RWPE2 (cell line): ENCODE data around the gene ZNRF3.

Source experiments
- ATAC-seq: fragments of 200-7000 bp; cut with Tn5 transposase; 3 replicates; pipeline ENCODE4 v1.9.1; 2021; ENCODE audit warnings: low read depth
- DNase-seq: peaks from one replicate; pipeline ENCODE4 v3.0.0-alpha.2; 2020; ENCODE audit warnings: low spot score
- H3K27ac ChIP-seq: fragments of 450-650 bp; 2 replicates; pipeline ENCODE4 v1.5.1; 2017; ENCODE audit warnings: mild to moderate bottlenecking; ENCODE audit not compliant: poor library complexity, severe bottlenecking
- H3K27me3 ChIP-seq: fragments of 250-450 bp; sonication (Bioruptor Pico); 2 replicates; pipeline ENCODE4 v1.5.1; 2021; ENCODE audit warnings: mild to moderate bottlenecking, moderate library complexity; ENCODE audit not compliant: insufficient read depth, poor library complexity, severe bottlenecking
- H3K36me3 ChIP-seq: fragments of 250-450 bp; sonication (Bioruptor Pico); 2 replicates; pipeline ENCODE4 v1.5.1; 2020; ENCODE audit warnings: low read depth, mild to moderate bottlenecking, moderate library complexity
- H3K4me1 ChIP-seq: fragments of 250-450 bp; sonication (Bioruptor Pico); 2 replicates; pipeline ENCODE4 v1.5.1; 2021; ENCODE audit warnings: mild to moderate bottlenecking, moderate library complexity; ENCODE audit not compliant: insufficient read depth, poor library complexity, severe bottlenecking
- H3K4me3 ChIP-seq: fragments of 250-450 bp; sonication (Bioruptor Pico); 2 replicates; pipeline ENCODE4 v1.5.1; 2021; ENCODE audit warnings: mild to moderate bottlenecking, moderate library complexity; ENCODE audit not compliant: severe bottlenecking
- H3K9me3 ChIP-seq: fragments of 250-450 bp; sonication (Bioruptor Pico); 2 replicates; pipeline ENCODE4 v1.5.1; 2021; ENCODE audit warnings: mild to moderate bottlenecking, moderate library complexity; ENCODE audit not compliant: severe bottlenecking
- TF ChIP-seq, protein P1 (sequence below): fragments of 450-650 bp; IDR thresholded peaks from one replicate; pipeline ENCODE4 v1.5.1; 2017; ENCODE audit warnings: mild to moderate bottlenecking, moderate library complexity; ENCODE audit not compliant: poor library complexity, severe bottlenecking

Gene ZNRF3

DNA sequence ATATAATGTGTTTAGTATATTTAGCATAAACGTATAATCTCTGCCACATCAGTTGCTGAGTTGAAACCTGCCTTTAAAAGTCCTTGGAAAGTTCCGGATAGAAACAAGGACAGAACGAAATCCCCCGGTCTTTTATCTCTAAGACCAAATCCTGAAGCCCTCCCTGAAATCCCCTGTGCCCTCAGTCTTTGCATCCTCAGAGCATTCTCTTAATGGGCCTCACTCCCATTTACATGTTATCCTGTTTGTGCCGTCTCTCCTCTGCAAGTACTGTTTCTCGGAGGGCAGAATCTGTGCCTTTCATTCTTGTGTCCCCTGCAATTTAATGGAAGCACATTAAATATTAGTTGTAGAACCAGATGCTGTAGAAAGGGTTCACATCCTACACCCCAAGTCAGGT, 56.0 kb downstream of the ZNRF3 start:
- Histone ChIP-seq H3K4me1 (no peaks in the 10 kb centered on the region), H3K36me3 (no peaks in the 10 kb centered on the region), H3K9me3 (no peaks in the 10 kb centered on the region), H3K27ac (no peak overlapping the region), H3K4me3 (no peak overlapping the region), H3K27me3 (no peaks in the 10 kb centered on the region)
- TF ChIP-seq, protein P1, sequence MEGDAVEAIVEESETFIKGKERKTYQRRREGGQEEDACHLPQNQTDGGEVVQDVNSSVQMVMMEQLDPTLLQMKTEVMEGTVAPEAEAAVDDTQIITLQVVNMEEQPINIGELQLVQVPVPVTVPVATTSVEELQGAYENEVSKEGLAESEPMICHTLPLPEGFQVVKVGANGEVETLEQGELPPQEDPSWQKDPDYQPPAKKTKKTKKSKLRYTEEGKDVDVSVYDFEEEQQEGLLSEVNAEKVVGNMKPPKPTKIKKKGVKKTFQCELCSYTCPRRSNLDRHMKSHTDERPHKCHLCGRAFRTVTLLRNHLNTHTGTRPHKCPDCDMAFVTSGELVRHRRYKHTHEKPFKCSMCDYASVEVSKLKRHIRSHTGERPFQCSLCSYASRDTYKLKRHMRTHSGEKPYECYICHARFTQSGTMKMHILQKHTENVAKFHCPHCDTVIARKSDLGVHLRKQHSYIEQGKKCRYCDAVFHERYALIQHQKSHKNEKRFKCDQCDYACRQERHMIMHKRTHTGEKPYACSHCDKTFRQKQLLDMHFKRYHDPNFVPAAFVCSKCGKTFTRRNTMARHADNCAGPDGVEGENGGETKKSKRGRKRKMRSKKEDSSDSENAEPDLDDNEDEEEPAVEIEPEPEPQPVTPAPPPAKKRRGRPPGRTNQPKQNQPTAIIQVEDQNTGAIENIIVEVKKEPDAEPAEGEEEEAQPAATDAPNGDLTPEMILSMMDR, result no peak
- DNase-seq, result no peak
- no peak for ATAC-seq

DNA sequence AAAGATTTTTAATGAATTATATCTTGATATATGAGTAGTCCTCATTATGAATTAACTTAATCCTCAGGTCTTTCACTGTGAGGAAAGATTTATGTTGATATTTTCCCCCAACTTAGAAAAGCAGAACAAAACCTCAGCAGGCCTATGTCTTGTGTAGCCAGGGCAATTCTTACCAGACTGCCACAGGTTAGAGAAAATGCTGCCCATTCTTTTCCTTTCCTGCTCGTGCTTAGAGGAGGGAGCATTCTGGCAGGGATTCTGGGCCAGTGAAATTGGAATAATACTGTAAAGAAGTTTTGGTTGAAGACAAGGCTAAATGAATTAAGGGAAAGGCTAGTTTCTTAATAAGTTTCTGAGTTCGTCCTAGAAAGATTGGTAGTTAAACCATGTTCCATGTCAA, 56.6 kb downstream of the ZNRF3 start:
- ATAC-seq (no peak), DNase-seq (no peak)
- Histone ChIP-seq H3K36me3 (no peaks in the 10 kb centered on the region), H3K27ac (no peak overlapping the region), H3K4me3 (no peak overlapping the region), H3K4me1 (no peaks in the 10 kb centered on the region), H3K27me3 (no peaks in the 10 kb centered on the region), H3K9me3 (no peaks in the 10 kb centered on the region)
- TF ChIP-seq, protein P1, result no peak

DNA sequence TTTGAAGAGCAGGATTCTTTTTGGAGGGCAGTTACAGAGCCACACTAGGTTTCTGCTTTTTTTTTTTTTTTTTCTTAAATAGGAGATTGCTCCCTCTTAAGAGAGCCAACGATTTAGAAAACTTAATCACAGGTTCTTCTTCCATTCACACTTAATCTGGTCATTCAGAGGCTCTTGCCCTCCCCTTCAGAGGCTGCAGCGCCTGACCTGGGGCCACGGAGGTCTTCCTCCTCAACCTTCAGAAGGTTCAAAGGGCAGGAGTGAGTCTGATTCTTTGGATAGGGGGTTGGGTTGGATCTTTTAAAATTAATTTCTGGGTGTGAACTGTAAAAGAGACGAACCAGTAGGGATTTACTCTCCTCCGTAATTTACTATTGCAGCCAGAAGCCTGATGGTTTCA, 57.1 kb downstream of the ZNRF3 start:
- Histone ChIP-seq H3K36me3 (no peaks in the 10 kb centered on the region), H3K9me3 (no peaks in the 10 kb centered on the region), H3K27ac (no peak overlapping the region), H3K4me3 (no peak overlapping the region), H3K27me3 (no peaks in the 10 kb centered on the region), H3K4me1 (no peaks in the 10 kb centered on the region)
- no peak for DNase-seq
- TF ChIP-seq, protein P1, result no peak
- ATAC-seq, result no peak

DNA sequence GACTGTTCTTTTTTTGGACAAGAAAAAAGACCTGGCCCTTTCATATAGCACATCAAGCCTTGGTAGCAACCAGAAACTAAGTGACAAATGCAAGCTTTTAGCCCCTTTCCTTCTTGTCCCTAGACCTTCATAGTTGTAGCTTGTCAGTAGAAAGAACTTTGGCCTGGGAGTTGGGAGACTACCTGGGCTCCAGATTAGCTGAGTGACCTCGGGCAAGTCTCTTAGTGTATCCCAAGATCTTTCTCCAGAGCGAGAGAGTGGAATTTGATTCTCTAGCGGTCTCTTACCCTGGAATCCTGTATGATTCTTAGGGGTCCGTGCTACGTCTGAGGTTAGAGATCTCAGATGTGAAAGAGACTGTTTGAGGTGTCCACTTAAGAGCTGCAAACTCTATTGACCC, 59.0 kb downstream of the ZNRF3 start:
- TF ChIP-seq, protein P1, result no peak
- DNase-seq, result no peak
- H3K36me3 ChIP-seq, result no peaks in the 10 kb centered on the region
- no peaks in the 10 kb centered on the region for H3K9me3 ChIP-seq
- H3K4me1 ChIP-seq, result no peaks in the 10 kb centered on the region
- no peak overlapping the region for H3K27ac ChIP-seq
- no peak overlapping the region for H3K4me3 ChIP-seq
- ATAC-seq, result no peak
- H3K27me3 ChIP-seq, result no peaks in the 10 kb centered on the region

DNA sequence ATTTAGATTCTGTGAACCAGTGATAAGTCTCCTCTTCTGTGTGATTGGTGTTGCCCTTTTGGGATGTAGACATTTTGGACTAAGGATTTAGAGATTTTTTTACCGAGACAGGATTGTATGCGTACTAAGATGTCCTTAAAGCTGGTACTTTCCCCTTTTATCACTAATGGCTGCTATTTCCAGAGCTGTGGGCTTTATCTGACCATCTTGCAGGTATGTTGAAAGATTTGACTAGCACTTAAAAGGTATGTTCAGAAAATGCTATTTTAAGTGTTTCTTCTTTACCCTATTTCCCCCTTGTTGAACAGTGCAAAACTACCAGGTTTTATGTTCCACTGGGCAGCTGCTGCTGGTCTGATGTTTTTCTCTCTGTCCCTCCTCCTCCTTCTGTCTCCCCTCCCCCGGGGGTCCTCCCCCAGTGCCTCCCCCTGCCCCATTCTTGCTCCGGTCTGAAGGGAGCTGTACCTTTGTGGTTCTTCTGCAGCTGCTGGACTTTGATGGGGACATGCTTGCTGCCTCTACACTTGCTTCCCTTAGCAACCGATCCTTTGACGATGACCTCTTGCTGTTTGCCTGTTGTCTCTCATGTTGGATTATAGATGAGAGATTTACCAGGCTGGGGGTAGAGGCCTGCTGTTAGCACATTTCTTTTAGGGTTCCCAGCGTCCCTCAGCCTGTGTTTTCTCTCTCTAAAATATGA, 59.6 kb downstream of the ZNRF3 start:
- ATAC-seq, result no peak
- Histone ChIP-seq H3K4me3 (no peak overlapping the region), H3K9me3 (no peaks in the 10 kb centered on the region), H3K4me1 (no peaks in the 10 kb centered on the region), H3K36me3 (no peaks in the 10 kb centered on the region), H3K27ac (no peak overlapping the region), H3K27me3 (no peaks in the 10 kb centered on the region)
- DNase-seq, result no peak
- TF ChIP-seq, protein P1, result no peak
